Left lung (tissue), 10 donors: ENCODE data around the gene MMP14. TPM values are rescaled to one million over a fixed set of nuclear protein-coding genes. Genes with fewer than 3 reads are reported as not detected.

Experiments used
- ATAC-seq: fragments of 200-7000 bp; cut with Tn5 transposase; one replicate; pipeline ENCODE4 v1.9.1; 2020; ENCODE audit warnings: moderate library complexity
- DNase-seq, 4 donors: peaks; one replicate each; pipeline ENCODE4 v3.0.0-alpha.2; 2013 to 2020
- H3K27ac ChIP-seq, 2 donors: fragments of 200-600 bp; sonication (generic) in 1 of 2; one replicate each; pipeline versions ENCODE4 v1.5.0 to v1.8.0; 2020 to 2021
- H3K27me3 ChIP-seq, 2 donors: fragments of 200-600 bp; sonication (generic) in 1 of 2; one replicate each; pipeline versions ENCODE4 v1.5.0 to v1.8.0; 2020 to 2021
- H3K36me3 ChIP-seq, 2 donors: fragments of 200-600 bp; sonication (generic) in 1 of 2; one replicate each; pipeline versions ENCODE4 v1.5.0 to v1.8.0; 2020 to 2021
- H3K4me1 ChIP-seq, 2 donors: fragments of 200-600 bp; one replicate each; pipeline ENCODE4 v1.8.0; 2021
- H3K4me3 ChIP-seq, 2 donors: fragments of 200-600 bp; sonication (generic) in 1 of 2; one replicate each; pipeline versions ENCODE4 v1.5.0 to v1.8.0; 2020 to 2021; ENCODE audit warnings: mild to moderate bottlenecking in 1 of 2
- H3K9me3 ChIP-seq, 2 donors: fragments of 200-600 bp; sonication (generic) in 1 of 2; one replicate each; pipeline versions ENCODE4 v1.5.0 to v1.8.0; 2020 to 2021
- CTCF ChIP-seq, 2 donors: fragments of 200-600 bp; sonication (generic) in 1 of 2; IDR thresholded peaks; one replicate each; pipeline versions ENCODE4 v1.5.0 to v1.8.0; 2021; ENCODE audit warnings: antibody characterized with exemption in 2 of 2
- intact Hi-C, 2 donors: fragments of 100-400 bp; cut with DNase I; formaldehyde crosslinking; loops; one replicate each; pipeline versions ENCODE4 v1.11.2 to v1.14.2; 2022
- polyA plus RNA-seq, 6 donors: library from polyadenylated mRNA; unstranded; fragments of 120-200 nt; gene quantifications; one replicate each; pipeline ENCODE4 v1.2.1, GENCODE V29; 2013; ENCODE audit not compliant: insufficient read length in 6 of 6
- total RNA-seq, 2 donors: library from RNA; stranded (reverse); fragmentation: NEBNext Ultra II Directional; extraction: Animal tissue kit (Norgen Biotek cat#: 25700); gene quantifications; one replicate each; pipeline ENCODE4 v1.2.1, GENCODE V29; 2021
- donor health status: DM: no; HTN: yes; CAD: no.
- donor health status: DM: no; HTN: no; CAD: no.

Gene MMP14
- total and polyA plus RNA-seq, 8 donors, result 169 to 225 (median 195) TPM

GRCh38 chr14:22877000-22877501 lies 40.7 kb downstream of the MMP14 start:
- Histone ChIP-seq H3K4me3 (no peak overlapping the region), H3K9me3 (no peaks in the 10 kb centered on the region), H3K4me1 (peaks cover 8 to 17% of the 10 kb centered on the region in 2 donors), H3K36me3 (peaks cover 0 to 67% of the 10 kb centered on the region in 2 donors), H3K27ac (no peak overlapping the region), H3K27me3 (no peaks in the 10 kb centered on the region)
- ATAC-seq (no peak), DNase-seq (peak in 1 of 4 donors; percentile 68)
- intact Hi-C loops, result no loop called here
- no peak for TF ChIP-seq CTCF (IDR thresholded peaks at IDR 0.05)

GRCh38 chr14:22878271-22879246 lies 42.2 kb downstream of the MMP14 start:
- intact Hi-C loops, result no loop called here
- DNase-seq, result no peak
- no peak for TF ChIP-seq CTCF (IDR thresholded peaks at IDR 0.05)
- Histone ChIP-seq H3K36me3 (peaks cover 0 to 63% of the 10 kb centered on the region in 2 donors), H3K27ac (no peak overlapping the region), H3K27me3 (peaks cover 0 to 7% of the 10 kb centered on the region in 2 donors), H3K4me3 (no peak overlapping the region), H3K4me1 (peaks cover 0 to 7% of the 10 kb centered on the region in 2 donors), H3K9me3 (no peaks in the 10 kb centered on the region)
- no peak for ATAC-seq

GRCh38 chr14:22882064-22882463 lies 45.7 kb downstream of the MMP14 start:
- Histone ChIP-seq H3K4me3 (no peak overlapping the region), H3K36me3 (peaks cover 0 to 28% of the 10 kb centered on the region in 2 donors)
- DNase-seq, result no peak

GRCh38 chr14:22882529-22883172 lies 46.3 kb downstream of the MMP14 start:
- TF ChIP-seq CTCF (IDR thresholded peaks at IDR 0.05), result no peak
- Histone ChIP-seq H3K27ac (no peak overlapping the region), H3K36me3 (peaks cover 0 to 22% of the 10 kb centered on the region in 2 donors), H3K4me1 (peaks cover 0 to 15% of the 10 kb centered on the region in 2 donors), H3K4me3 (no peak overlapping the region), H3K27me3 (peaks cover 0 to 27% of the 10 kb centered on the region in 2 donors), H3K9me3 (no peaks in the 10 kb centered on the region)
- intact Hi-C loops, result no loop called here
- DNase-seq (peak in 1 of 4 donors; percentile 70), ATAC-seq (peak; percentile 2)

More at GRCh38 chr14:22882064-22882463, 45.7 kb downstream of the MMP14 start:
- peaks cover 0 to 21% of the 10 kb centered on the region in 2 donors for H3K27me3 ChIP-seq
- H3K27ac ChIP-seq, result no peak overlapping the region
- ATAC-seq, result no peak
- H3K4me1 ChIP-seq, result peaks cover 0 to 11% of the 10 kb centered on the region in 2 donors
- no peak for TF ChIP-seq CTCF (IDR thresholded peaks at IDR 0.05)
- no peaks in the 10 kb centered on the region for H3K9me3 ChIP-seq
- intact Hi-C loops, result no loop called here
